Suprapubic skin (tissue), 3 donors: ENCODE results near the gene NCOA5.

Experiments used
- POLR2A ChIP-seq, 2 donors: fragments of 450-650 bp; IDR thresholded peaks; one replicate each; pipeline ENCODE4 v1.6.1; 2017; ENCODE audit warnings: antibody characterized with exemption in 2 of 2, mild to moderate bottlenecking in 2 of 2, moderate library complexity in 2 of 2
- TF ChIP-seq, protein P1 (sequence below), 2 donors: fragments of 200-600 bp in 1 of 2; fragments of 450-650 bp in 1 of 2; sonication (generic) in 1 of 2; IDR thresholded peaks; one replicate each; pipeline ENCODE4 v1.5.1; 2016 to 2019; ENCODE audit warnings: antibody characterized with exemption in 2 of 2, mild to moderate bottlenecking in 1 of 2, moderate library complexity in 1 of 2

DNA sequence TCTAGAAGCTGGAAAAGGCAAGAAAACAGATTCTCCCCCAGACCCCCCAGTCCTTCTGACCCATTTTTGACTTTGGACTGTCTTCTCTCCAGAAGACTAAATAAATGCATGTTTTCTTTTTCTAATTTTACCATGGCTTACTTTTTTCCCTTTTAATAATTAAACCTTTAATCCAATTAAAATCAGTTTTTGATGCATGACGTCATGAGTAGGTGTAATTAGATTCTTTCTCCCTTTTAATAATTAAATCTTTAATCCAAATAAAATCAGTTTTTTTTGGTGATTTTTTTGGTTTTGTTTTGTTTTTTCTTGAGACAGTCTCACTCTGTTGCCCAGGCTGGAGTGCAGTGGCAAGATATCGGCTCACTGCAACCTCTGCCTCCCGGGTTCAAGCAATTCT lies 13.2 kb upstream of the NCOA5 start:
- no peak for TF ChIP-seq POLR2A (IDR thresholded peaks at IDR 0.05)
- TF ChIP-seq, protein P1, sequence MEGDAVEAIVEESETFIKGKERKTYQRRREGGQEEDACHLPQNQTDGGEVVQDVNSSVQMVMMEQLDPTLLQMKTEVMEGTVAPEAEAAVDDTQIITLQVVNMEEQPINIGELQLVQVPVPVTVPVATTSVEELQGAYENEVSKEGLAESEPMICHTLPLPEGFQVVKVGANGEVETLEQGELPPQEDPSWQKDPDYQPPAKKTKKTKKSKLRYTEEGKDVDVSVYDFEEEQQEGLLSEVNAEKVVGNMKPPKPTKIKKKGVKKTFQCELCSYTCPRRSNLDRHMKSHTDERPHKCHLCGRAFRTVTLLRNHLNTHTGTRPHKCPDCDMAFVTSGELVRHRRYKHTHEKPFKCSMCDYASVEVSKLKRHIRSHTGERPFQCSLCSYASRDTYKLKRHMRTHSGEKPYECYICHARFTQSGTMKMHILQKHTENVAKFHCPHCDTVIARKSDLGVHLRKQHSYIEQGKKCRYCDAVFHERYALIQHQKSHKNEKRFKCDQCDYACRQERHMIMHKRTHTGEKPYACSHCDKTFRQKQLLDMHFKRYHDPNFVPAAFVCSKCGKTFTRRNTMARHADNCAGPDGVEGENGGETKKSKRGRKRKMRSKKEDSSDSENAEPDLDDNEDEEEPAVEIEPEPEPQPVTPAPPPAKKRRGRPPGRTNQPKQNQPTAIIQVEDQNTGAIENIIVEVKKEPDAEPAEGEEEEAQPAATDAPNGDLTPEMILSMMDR (IDR thresholded peaks at IDR 0.05): no peak
